ENCODE results near the gene HHAT. TPM values are rescaled to one million over a fixed set of nuclear protein-coding genes. Genes with fewer than 3 reads are reported as not detected.

Gene HHAT
- 2.7 and 4.0 TPM in 2 replicates for total RNA-seq

DNA sequence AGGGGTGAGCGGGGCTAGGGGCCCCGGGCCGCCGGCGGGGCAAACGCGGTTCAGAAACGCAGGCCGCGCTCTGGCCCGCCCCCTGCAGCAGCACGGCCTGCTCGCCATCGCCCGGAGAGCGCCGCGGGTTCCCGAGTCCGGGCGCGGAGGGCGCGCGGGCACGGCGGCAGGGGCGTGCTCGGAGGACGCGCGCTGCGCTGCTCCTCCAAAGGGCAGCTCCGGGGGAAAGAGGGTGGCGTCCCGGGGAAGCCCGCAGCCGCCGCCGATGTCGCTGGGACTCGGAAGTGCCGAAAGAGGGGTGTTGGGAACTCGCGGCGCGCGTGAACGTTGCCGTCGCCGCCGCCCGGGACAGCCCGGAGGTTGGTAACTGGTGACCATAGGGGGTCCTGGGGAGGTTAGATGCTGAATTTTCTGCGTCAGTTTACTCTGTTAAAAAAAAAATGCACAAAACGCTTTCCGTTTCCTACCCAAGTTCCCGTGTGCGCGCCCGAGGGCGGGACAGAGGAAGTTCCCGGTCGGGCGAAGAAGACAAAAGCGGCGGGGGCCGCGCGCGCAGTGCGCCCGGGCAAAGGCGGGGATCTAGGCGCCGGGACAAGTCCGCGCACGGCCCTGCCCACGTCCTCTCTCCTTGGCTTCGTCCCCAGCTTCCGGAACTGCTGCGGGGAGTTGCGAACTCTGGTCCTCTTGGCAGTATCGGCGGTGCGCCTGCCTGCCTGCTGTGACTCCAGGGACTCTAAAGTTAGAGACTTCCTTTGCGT lies at the start of gene HHAT:
TSS of gene HHAT (plus strand) at position 157 of the 758 bp plus-strand sequence. CDS start 20,074 bp downstream, outside the sequence.

Other genes starting within 250 kb of the HHAT start
- gene SERTAD4, start 96.1 kb upstream of the HHAT start, total RNA-seq, result 0.17 and 1.7 TPM in 2 replicates

Measured in bronchial smooth muscle cell (primary cell).